ENCODE results near the gene UGT1A6. TPM values are rescaled to one million over a fixed set of nuclear protein-coding genes. Genes with fewer than 3 reads are reported as not detected.

Gene UGT1A6
- total and polyA plus RNA-seq, 2 donors (not counting 3 experiments of a cell fraction or from before 2014, with no cell fraction given): not detected

DNA sequence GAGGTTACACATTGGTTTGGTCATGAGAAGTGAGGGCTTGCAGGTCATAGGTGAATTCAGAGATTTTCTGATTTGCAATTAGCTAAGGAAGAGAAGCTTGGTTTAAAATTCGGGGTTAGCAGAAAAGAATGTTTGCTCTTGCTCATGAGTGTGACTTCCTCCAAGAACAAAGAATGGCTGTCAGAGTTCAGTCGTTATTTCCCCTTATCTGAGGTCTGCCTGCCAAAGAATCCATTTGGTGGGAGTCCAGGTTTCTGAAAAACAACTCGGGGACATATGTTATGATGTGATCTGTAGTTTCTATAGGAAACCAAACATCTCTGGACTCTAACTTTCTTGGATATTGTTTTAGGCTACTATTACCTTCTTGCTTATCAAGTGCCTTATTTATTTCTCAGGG is 3.2 kb upstream of the UGT1A6 start:
- intact Hi-C loops (cut with micrococcal nuclease): loop anchor here (1.0 kb wide), 1 partner anchor 11 kb away; no protein-coding TSS in a partner anchor
- BruUV-seq (replicated peaks): no TSS peak
- Histone ChIP-seq H3K27ac (ENCODE audit: insufficient read depth, low read depth, low read length) (peak overlapping the region; percentile 68), H3K9ac (replicated peaks; ENCODE audit: extremely low read depth, insufficient read depth, low read length) (peak overlapping the region; percentile 17), H3K4me3 (replicated peaks in 1 of 3; ENCODE audit: insufficient read depth in 1 of 3, low read depth in 1 of 3, low read length in 3 of 3) (no peak overlapping the region), H3K79me2 (ENCODE audit: control insufficient read depth, insufficient read depth, low read length) (no peaks in the 10 kb centered on the region), H3K9me3 (replicated peaks; ENCODE audit: control insufficient read depth, insufficient read depth, low read length) (no peaks in the 10 kb centered on the region), H3K36me3 (ENCODE audit: control insufficient read depth in 2 of 2, extremely low read depth in 1 of 2, insufficient read depth in 2 of 2, low read length in 2 of 2) (no peaks in the 10 kb centered on the region), H2AFZ (ENCODE audit: low read depth, low read length) (no peak overlapping the region), H3K27me3 (ENCODE audit: control insufficient read depth in 2 of 2, insufficient read depth in 2 of 2, low read length in 2 of 2) (no peaks in the 10 kb centered on the region), H3K4me1 (ENCODE audit: control insufficient read depth, extremely low read depth, insufficient read depth, low read length) (peaks cover 17% of the 10 kb centered on the region), H3K9me1 (replicated peaks; ENCODE audit: control insufficient read depth, extremely low read depth, insufficient read depth, low read length) (no peaks in the 10 kb centered on the region), H3K4me2 (ENCODE audit: insufficient read depth, low read length) (peak overlapping the region; percentile 31), H4K20me1 (replicated peaks; ENCODE audit: control insufficient read depth, extremely low read depth, insufficient read depth, low read length) (no peaks in the 10 kb centered on the region)
- CTCF ChIA-PET: interaction anchor here (1.0 to 1.5 kb wide), 3 partner anchors 18 to 276 kb away, joined by 3 to 4 read pairs (median 3); no protein-coding TSS in a partner anchor
- FAIRE-seq (peak; percentile 90), DNase-seq (ENCODE audit: low read depth, low spot score) (peak; percentile 97)
- dilution Hi-C loops (cut with MboI; ENCODE audit: extremely low pct_ligation_motif_present, low sequenced_read_pairs): no loop called here
- TF ChIP-seq, protein P1, sequence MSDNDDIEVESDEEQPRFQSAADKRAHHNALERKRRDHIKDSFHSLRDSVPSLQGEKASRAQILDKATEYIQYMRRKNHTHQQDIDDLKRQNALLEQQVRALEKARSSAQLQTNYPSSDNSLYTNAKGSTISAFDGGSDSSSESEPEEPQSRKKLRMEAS (IDR thresholded peaks at IDR 0.05; ENCODE audit: insufficient read depth, insufficient read length): no peak
- TF ChIP-seq POLR2A (IDR thresholded peaks at IDR 0.05; ENCODE audit: low read depth, low read length) (peak; percentile 29), FOS (IDR thresholded peaks at IDR 0.05; ENCODE audit: borderline replicate concordance, insufficient read depth, low read length) (no peak), EZH2 (IDR thresholded peaks at IDR 0.05; ENCODE audit: borderline replicate concordance, low read depth, low read length, severe bottlenecking) (no peak), POLR2AphosphoS5 (IDR thresholded peaks at IDR 0.05; ENCODE audit: insufficient read depth, low read depth, low read length) (no peak), GATA2 (IDR thresholded peaks at IDR 0.05; ENCODE audit: insufficient read depth, insufficient read length, low read depth, low read length) (peak; percentile 25), MYC (IDR thresholded peaks at IDR 0.05; ENCODE audit: low read depth, low read length) (no peak), JUN (IDR thresholded peaks at IDR 0.05; ENCODE audit: borderline replicate concordance, insufficient read depth, insufficient read length, low read depth) (peak; percentile 21)
- TF ChIP-seq, protein P2, sequence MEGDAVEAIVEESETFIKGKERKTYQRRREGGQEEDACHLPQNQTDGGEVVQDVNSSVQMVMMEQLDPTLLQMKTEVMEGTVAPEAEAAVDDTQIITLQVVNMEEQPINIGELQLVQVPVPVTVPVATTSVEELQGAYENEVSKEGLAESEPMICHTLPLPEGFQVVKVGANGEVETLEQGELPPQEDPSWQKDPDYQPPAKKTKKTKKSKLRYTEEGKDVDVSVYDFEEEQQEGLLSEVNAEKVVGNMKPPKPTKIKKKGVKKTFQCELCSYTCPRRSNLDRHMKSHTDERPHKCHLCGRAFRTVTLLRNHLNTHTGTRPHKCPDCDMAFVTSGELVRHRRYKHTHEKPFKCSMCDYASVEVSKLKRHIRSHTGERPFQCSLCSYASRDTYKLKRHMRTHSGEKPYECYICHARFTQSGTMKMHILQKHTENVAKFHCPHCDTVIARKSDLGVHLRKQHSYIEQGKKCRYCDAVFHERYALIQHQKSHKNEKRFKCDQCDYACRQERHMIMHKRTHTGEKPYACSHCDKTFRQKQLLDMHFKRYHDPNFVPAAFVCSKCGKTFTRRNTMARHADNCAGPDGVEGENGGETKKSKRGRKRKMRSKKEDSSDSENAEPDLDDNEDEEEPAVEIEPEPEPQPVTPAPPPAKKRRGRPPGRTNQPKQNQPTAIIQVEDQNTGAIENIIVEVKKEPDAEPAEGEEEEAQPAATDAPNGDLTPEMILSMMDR (IDR thresholded peaks at IDR 0.05; ENCODE audit: extremely low read depth in 1 of 2, insufficient read depth in 1 of 2, low read depth in 1 of 2, low read length in 2 of 2): no peak
- POLR2A ChIA-PET: no interaction called here
